ENCODE measurements around the gene KIFBP. TPM values are rescaled to one million over a fixed set of nuclear protein-coding genes. Genes with fewer than 3 reads are reported as not detected.
A peak's percentile ranks its signal among the peaks of the same experiment; 100 is the strongest.
"Not testable (repeated sequence)": the region's sequence is repeated elsewhere in the genome, so short reads cannot be mapped to it uniquely, and the experiment has no call there.

The KIFBP gene
- polyA plus RNA-seq, 1 experiment = 27.4 TPM

GRCh38 chr10:68959695-68960527, 28.7 kb upstream of the KIFBP start:
- ChIA-PET CTCF (interaction anchor here (1.5 kb wide), 1 partner anchor 13 kb away, joined by 3 read pairs; no protein-coding TSS in a partner anchor), POLR2A (interaction anchor here (0.6 kb wide), 1 partner anchor 335 kb away, joined by 8 read pairs; no protein-coding TSS in a partner anchor)
- Histone ChIP-seq H3K4me3 (ENCODE audit: low read depth, low read length) (no peak overlapping the region), H3K27me3 (ENCODE audit: control insufficient read depth, insufficient read depth, low read length) (no peaks in the 10 kb centered on the region), H3K36me3 (ENCODE audit: control insufficient read depth, insufficient read depth, low read length) (peaks cover 8% of the 10 kb centered on the region)
- no peak for DNase-seq (ENCODE audit: low read depth)
- TF ChIP-seq CTCF (IDR thresholded peaks at IDR 0.05; ENCODE audit: insufficient read depth, low read depth, low read length) = no peak

GRCh38 chr10:68963151-68963550, 25.5 kb upstream of the KIFBP start:
- no peak overlapping the region for H3K4me3 ChIP-seq (ENCODE audit: low read depth, low read length)
- ChIA-PET CTCF (no interaction called here), POLR2A (no interaction called here)
- DNase-seq (ENCODE audit: low read depth) = no peak
- H3K36me3 ChIP-seq (ENCODE audit: control insufficient read depth, insufficient read depth, low read length) = peaks cover 20% of the 10 kb centered on the region
- no peaks in the 10 kb centered on the region for H3K27me3 ChIP-seq (ENCODE audit: control insufficient read depth, insufficient read depth, low read length)
- TF ChIP-seq CTCF (IDR thresholded peaks at IDR 0.05; ENCODE audit: insufficient read depth, low read depth, low read length) = no peak

GRCh38 chr10:68973975-68974374, 14.6 kb upstream of the KIFBP start:
- CTCF ChIA-PET = interaction anchor here (1.0 to 1.7 kb wide), 3 partner anchors 13 to 31 kb away, joined by 3 to 7 read pairs (median 3); partner anchors contain the start of gene DDX21
- H3K27me3 ChIP-seq (ENCODE audit: control insufficient read depth, insufficient read depth, low read length) = no peaks in the 10 kb centered on the region
- H3K36me3 ChIP-seq (ENCODE audit: control insufficient read depth, insufficient read depth, low read length) = peaks cover 28% of the 10 kb centered on the region
- H3K4me3 ChIP-seq (ENCODE audit: low read depth, low read length) = no peak overlapping the region
- TF ChIP-seq CTCF (IDR thresholded peaks at IDR 0.05; ENCODE audit: insufficient read depth, low read depth, low read length) = no peak
- POLR2A ChIA-PET = no interaction called here
- no peak for DNase-seq (ENCODE audit: low read depth)

- peaks cover 24% of the 10 kb centered on the region for H3K36me3 ChIP-seq (ENCODE audit: control insufficient read depth, insufficient read depth, low read length)
- H3K4me3 ChIP-seq (ENCODE audit: low read depth, low read length); POLR2A ChIA-PET; DNase-seq (ENCODE audit: low read depth); H3K27me3 ChIP-seq (ENCODE audit: control insufficient read depth, insufficient read depth, low read length); CTCF ChIA-PET: not testable (repeated sequence)
Measured at GRCh38 chr10:68975936-68976473, 12.6 kb upstream of the KIFBP start.

GRCh38 chr10:68979738-68980137, 8.9 kb upstream of the KIFBP start:
- H3K27me3 ChIP-seq (ENCODE audit: control insufficient read depth, insufficient read depth, low read length); POLR2A ChIA-PET; DNase-seq (ENCODE audit: low read depth); H3K4me3 ChIP-seq (ENCODE audit: low read depth, low read length): not testable (repeated sequence)
- CTCF ChIA-PET = interaction anchor here (2.0 kb wide), 1 partner anchor 11 kb away, joined by 7 read pairs; no protein-coding TSS in a partner anchor
- peaks cover 11% of the 10 kb centered on the region for H3K36me3 ChIP-seq (ENCODE audit: control insufficient read depth, insufficient read depth, low read length)

- Histone ChIP-seq H3K4me3 (ENCODE audit: low read depth, low read length) (no peak overlapping the region), H3K36me3 (ENCODE audit: control insufficient read depth, insufficient read depth, low read length) (peaks cover 9% of the 10 kb centered on the region), H3K27me3 (ENCODE audit: control insufficient read depth, insufficient read depth, low read length) (no peaks in the 10 kb centered on the region)
- DNase-seq (ENCODE audit: low read depth) = no peak
- peak; percentile 26; the same call in 1 of the 2 replicates for TF ChIP-seq CTCF (IDR thresholded peaks at IDR 0.05; ENCODE audit: insufficient read depth, low read depth, low read length)
- ChIA-PET CTCF (interaction anchor here (0.8 to 2.0 kb wide), 4 partner anchors 11 to 110 kb away, joined by 3 to 7 read pairs (median 4); partner anchors contain the start of gene DDX21), POLR2A (no interaction called here)
Measured at GRCh38 chr10:68981074-68981473, 7.5 kb upstream of the KIFBP start.
